ENCODE results near the gene C6orf89.

DNA sequence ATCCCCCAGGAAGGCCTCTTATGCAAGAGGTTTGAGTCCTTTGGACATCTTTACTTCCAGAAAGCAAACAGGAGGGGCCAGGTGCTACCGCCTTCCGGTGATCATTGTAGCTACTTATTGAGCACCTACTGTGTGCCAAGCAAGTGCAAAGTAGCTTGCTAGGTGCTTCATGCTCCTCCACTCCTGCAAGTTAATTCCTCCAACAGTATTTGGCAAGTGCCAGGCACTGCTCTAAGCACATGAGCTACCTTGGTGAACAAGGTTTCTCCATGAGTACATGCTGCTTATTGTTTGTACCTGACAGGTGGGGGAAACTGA is 48.8 kb upstream of the C6orf89 start:
- TF ChIP-seq ZNF274 (IDR thresholded peaks at IDR 0.05; ENCODE audit: low read depth, low read length) (no peak), YY1 (IDR thresholded peaks at IDR 0.05; ENCODE audit: insufficient read depth, insufficient read length) (no peak)
